GM19035 (cell line): Measurements from ENCODE around the gene RPL7A.
"Not testable (repeated sequence)": the region's sequence is repeated elsewhere in the genome, so short reads cannot be mapped to it uniquely, and the experiment has no call there.

Experiments
- ATAC-seq: cut with Tn5 transposase; IDR thresholded peaks from one replicate; pipeline ENCODE4 v1.9.1; 2021; ENCODE audit not compliant: unreplicated experiment

The RPL7A gene

GRCh38 chr9:133327834-133328484 is 20.1 kb upstream of the RPL7A start:
- no peak for ATAC-seq

GRCh38 chr9:133329306-133330156 is 18.5 kb upstream of the RPL7A start:
- not testable (repeated sequence) for ATAC-seq

- ATAC-seq, result no peak
Observed at GRCh38 chr9:133331221-133331620, 16.8 kb upstream of the RPL7A start.

- ATAC-seq, result no peak
Observed at GRCh38 chr9:133331641-133332380, 16.2 kb upstream of the RPL7A start.

GRCh38 chr9:133332381-133332730 is 15.7 kb upstream of the RPL7A start:
- ATAC-seq, result no peak

- no peak for ATAC-seq
Observed at GRCh38 chr9:133333011-133333410, 15.0 kb upstream of the RPL7A start.

- ATAC-seq, result no peak
Observed at GRCh38 chr9:133333566-133333965, 14.5 kb upstream of the RPL7A start.

- no peak for ATAC-seq
Observed at GRCh38 chr9:133334161-133334560, 13.9 kb upstream of the RPL7A start.

GRCh38 chr9:133334888-133335287 is 13.1 kb upstream of the RPL7A start:
- ATAC-seq, result not testable (repeated sequence)

GRCh38 chr9:133335924-133336811 is 11.8 kb upstream of the RPL7A start, which contains the start of gene SURF6:
Gene SURF6, minus strand, starts transcription at chr9:133336188. Its CDS starts 56 bp downstream, at chr9:133336132.
- ATAC-seq, result peak; percentile 90

GRCh38 chr9:133339641-133340040 is 8.4 kb upstream of the RPL7A start:
- no peak for ATAC-seq

GRCh38 chr9:133340256-133340655 is 7.8 kb upstream of the RPL7A start:
- no peak for ATAC-seq

- no peak for ATAC-seq
Observed at GRCh38 chr9:133340916-133341315, 7.1 kb upstream of the RPL7A start.

GRCh38 chr9:133341369-133342068 is 6.5 kb upstream of the RPL7A start:
- ATAC-seq, result no peak

- no peak for ATAC-seq
Observed at GRCh38 chr9:133342069-133342406, 6.0 kb upstream of the RPL7A start.

GRCh38 chr9:133342570-133342969 is 5.4 kb upstream of the RPL7A start:
- ATAC-seq, result no peak

- no peak for ATAC-seq
Observed at GRCh38 chr9:133344071-133344470, 3.9 kb upstream of the RPL7A start.

GRCh38 chr9:133344979-133345378 is 3.0 kb upstream of the RPL7A start:
- ATAC-seq, result no peak

GRCh38 chr9:133345596-133345995 is 2.4 kb upstream of the RPL7A start:
- no peak for ATAC-seq
